Fibroblast of pulmonary artery (primary cell): ENCODE measurements around the gene LRRC31.
A peak's percentile ranks its signal among the peaks of the same experiment; 100 is the strongest.

Source experiments
- DNase-seq: peaks from one replicate; pipeline ENCODE4 v3.0.0-alpha.2; 2010; ENCODE audit warnings: low read depth
- H3K4me3 ChIP-seq: replicated peaks from 2 replicates; pipeline ENCODE4 v1.5.1; 2011; ENCODE audit warnings: low read depth, mild to moderate bottlenecking, control low read depth, low read length, moderate library complexity
- CTCF ChIP-seq: IDR thresholded peaks from 2 replicates; pipeline ENCODE4 v1.5.1; 2011; ENCODE audit warnings: mild to moderate bottlenecking, control low read depth, low read length, inconsistent platforms; ENCODE audit errors: missing control alignments

Gene LRRC31

DNA sequence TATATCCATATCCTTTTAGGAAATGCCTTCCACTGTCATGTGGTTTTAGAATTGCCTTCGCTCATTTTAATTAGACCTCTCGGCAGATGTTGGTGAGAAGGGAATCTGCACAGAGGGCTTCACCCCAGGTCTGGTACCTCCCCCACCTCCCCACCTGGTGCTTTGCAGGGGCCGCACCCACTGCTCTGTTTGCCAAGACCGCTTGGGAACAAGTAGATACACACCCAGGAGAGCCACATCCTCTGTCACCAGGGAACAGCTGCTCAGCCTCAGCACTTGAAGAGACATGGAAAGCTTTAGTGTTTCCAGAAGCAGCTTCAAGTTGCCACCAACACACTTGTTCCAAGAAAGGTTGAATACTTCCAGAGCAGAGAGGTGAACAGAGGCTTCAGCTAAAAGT lies 21.8 kb downstream of the LRRC31 start:
- no peak overlapping the region for H3K4me3 ChIP-seq
- TF ChIP-seq CTCF = no peak
- DNase-seq = no peak

- no peak overlapping the region for H3K4me3 ChIP-seq
- DNase-seq = peak; percentile 48
- no peak for TF ChIP-seq CTCF
These were observed 23.1 kb downstream of the LRRC31 start for GRCh38 chr3:169846458-169847193.

DNA sequence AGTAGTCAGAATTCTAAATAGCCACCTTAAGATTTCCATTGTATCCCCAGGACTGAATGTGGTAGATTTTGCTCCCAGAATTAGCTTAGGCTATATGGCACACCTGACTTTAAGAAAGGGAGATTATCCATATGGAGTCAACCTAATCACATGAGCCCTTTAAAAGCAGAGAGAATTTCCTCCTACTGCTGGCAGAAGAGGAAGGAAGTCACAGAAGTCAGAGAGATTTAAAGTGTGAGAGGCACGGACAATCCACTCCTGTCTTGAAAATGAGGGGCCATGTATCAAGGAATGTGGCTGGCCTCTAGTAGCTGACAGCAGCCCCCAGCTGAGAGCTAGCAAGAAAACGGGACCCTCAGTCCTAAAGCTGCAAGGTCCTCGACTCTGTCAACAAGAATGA lies 26.8 kb downstream of the LRRC31 start:
- TF ChIP-seq CTCF = no peak
- DNase-seq = no peak
- no peak overlapping the region for H3K4me3 ChIP-seq

DNA sequence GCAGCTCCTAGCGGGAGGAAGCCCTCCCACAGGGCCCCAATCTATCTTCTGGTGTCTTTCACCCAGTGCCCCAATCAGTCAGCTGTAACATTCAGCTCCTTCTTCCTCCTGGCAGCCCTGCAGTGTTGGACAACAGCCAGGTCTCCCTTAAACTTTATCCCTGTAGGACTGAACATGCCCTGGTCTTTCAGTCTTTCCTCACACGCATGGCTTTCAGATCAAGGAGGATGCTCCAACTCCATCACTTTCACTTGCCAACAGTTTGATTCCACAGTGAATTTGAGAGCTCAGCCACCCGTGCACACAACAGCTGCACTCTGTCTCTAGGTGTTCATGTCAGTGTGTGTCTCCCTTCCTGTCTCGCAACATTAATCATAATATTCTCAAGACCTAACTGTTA lies 28.6 kb downstream of the LRRC31 start:
- H3K4me3 ChIP-seq = no peak overlapping the region
- TF ChIP-seq CTCF = no peak
- DNase-seq = peak; percentile 50

DNA sequence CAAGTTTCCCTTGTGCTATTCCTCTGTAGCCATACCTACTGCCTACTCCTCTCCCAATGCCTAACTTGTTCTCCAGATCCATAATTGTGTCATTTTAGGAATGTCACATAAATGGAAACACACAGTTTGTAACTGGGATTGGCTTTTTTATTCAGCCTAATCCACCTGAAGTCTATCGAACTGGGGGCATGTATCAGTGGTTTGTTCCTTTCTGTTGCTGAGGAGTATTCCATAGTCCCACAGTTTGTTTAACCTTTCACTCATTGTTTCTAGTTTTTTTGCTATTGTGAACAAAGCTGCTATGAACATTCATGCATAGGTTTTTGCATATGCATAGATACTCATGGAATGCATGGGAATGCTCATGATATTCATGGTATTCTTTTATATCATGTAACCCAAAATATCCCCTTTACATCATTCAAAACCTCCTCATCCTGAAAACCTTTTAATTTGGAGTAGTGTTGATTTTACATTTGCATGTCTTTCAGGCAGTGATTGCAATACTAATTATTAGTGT lies 31.2 kb downstream of the LRRC31 start:
- no peak for DNase-seq
- no peak overlapping the region for H3K4me3 ChIP-seq
- no peak for TF ChIP-seq CTCF

- TF ChIP-seq CTCF = no peak
- H3K4me3 ChIP-seq = no peak overlapping the region
These were observed 32.8 kb downstream of the LRRC31 start for GRCh38 chr3:169836942-169837275.

More at GRCh38 chr3:169836942-169837275, 32.8 kb downstream of the LRRC31 start:
- DNase-seq = no peak
